Activated CD4-positive, alpha-beta memory T cell treated with anti-CD3 and anti-CD28 coated beads for 36 hours (primary cell): Measurements from ENCODE around the gene ROR2. TPM values are rescaled to one million over a fixed set of nuclear protein-coding genes. Genes with fewer than 3 reads are reported as not detected.

ENCODE experiments used
- CTCF ChIA-PET: fragments of 350-600 bp; sonication (Branson Sonifier 250); formaldehyde crosslinking; loops from one replicate; lab custom pipeline; 2021; ENCODE audit warnings: antibody characterized with exemption, inconsistent platforms; lab: Charles Lee
- POLR2A ChIA-PET: fragments of 350-600 bp; sonication (Branson Sonifier 250); formaldehyde crosslinking; loops from one replicate; lab custom pipeline; 2021; ENCODE audit warnings: antibody characterized with exemption; lab: Charles Lee
- DNase-seq: peaks from one replicate; pipeline ENCODE4 v3.0.0-alpha.2; 2020
- H3K27ac Mint-ChIP-seq: one replicate; pipeline ENCODE4 v1.8.0; 2021; ENCODE audit warnings: mixed read lengths
- H3K27me3 Mint-ChIP-seq: one replicate; pipeline ENCODE4 v1.8.0; 2021; ENCODE audit warnings: mixed read lengths
- H3K36me3 Mint-ChIP-seq: one replicate; pipeline ENCODE4 v1.8.0; 2021; ENCODE audit warnings: mixed read lengths
- H3K4me1 Mint-ChIP-seq: one replicate; pipeline ENCODE4 v1.8.0; 2021; ENCODE audit warnings: low read depth, mixed read lengths
- H3K4me3 Mint-ChIP-seq: one replicate; pipeline ENCODE4 v1.8.0; 2021; ENCODE audit warnings: mild to moderate bottlenecking, mixed read lengths
- H3K9me3 Mint-ChIP-seq: one replicate; pipeline ENCODE4 v1.8.0; 2021; ENCODE audit warnings: mixed read lengths
- intact Hi-C: fragments of 100-400 bp; cut with micrococcal nuclease; formaldehyde crosslinking; loops from one replicate; pipeline ENCODE4 v1.15.1; 2023
- total RNA-seq, 2 experiments: library from RNA; stranded (reverse); gene quantifications; one replicate each; pipeline ENCODE4 v1.2.3, GENCODE V29; 2021

The ROR2 gene
- total RNA-seq, 2 experiments from 2014 or later = 0.05 to 0.31 TPM

- ChIA-PET POLR2A (no interaction called here), CTCF (no interaction called here)
- intact Hi-C loops = no loop called here
- no peaks in the 10 kb centered on the region for H3K4me1 Mint-ChIP-seq
- H3K27me3 Mint-ChIP-seq = peaks cover 28% of the 10 kb centered on the region
- H3K4me3 Mint-ChIP-seq = no peak overlapping the region
- no peaks in the 10 kb centered on the region for H3K36me3 Mint-ChIP-seq
- no peak overlapping the region for H3K27ac Mint-ChIP-seq
- H3K9me3 Mint-ChIP-seq = no peaks in the 10 kb centered on the region
- no peak for DNase-seq
Measured at GRCh38 chr9:91967259-91967658, 17.2 kb upstream of the ROR2 start.

- Mint-ChIP-seq H3K27ac (no peak overlapping the region), H3K9me3 (no peaks in the 10 kb centered on the region)
- CTCF ChIA-PET = no interaction called here
Measured at GRCh38 chr9:91966503-91966902, 16.5 kb upstream of the ROR2 start.

GRCh38 chr9:91963711-91964240 is 13.7 kb upstream of the ROR2 start:
- H3K9me3 Mint-ChIP-seq = peaks cover 7% of the 10 kb centered on the region
- intact Hi-C loops = no loop called here
- H3K27ac Mint-ChIP-seq = no peak overlapping the region
- no peaks in the 10 kb centered on the region for H3K4me1 Mint-ChIP-seq
- H3K36me3 Mint-ChIP-seq = no peaks in the 10 kb centered on the region
- ChIA-PET CTCF (interaction anchor here (1.8 to 2.4 kb wide), 2 partner anchors 9 to 14 kb away, joined by 5 to 7 read pairs; partner anchors contain the start of gene ROR2), POLR2A (no interaction called here)
- H3K27me3 Mint-ChIP-seq = peaks cover 18% of the 10 kb centered on the region
- H3K4me3 Mint-ChIP-seq = no peak overlapping the region
- no peak for DNase-seq

More at GRCh38 chr9:91966503-91966902, 16.5 kb upstream of the ROR2 start:
- Mint-ChIP-seq H3K27me3 (peaks cover 28% of the 10 kb centered on the region), H3K36me3 (no peaks in the 10 kb centered on the region), H3K4me1 (no peaks in the 10 kb centered on the region), H3K4me3 (no peak overlapping the region)
- intact Hi-C loops = no loop called here
- POLR2A ChIA-PET = no interaction called here
- DNase-seq = no peak

GRCh38 chr9:91960367-91960766 is 10.3 kb upstream of the ROR2 start:
- Mint-ChIP-seq H3K27me3 (peaks cover 6% of the 10 kb centered on the region), H3K9me3 (peaks cover 7% of the 10 kb centered on the region), H3K4me1 (no peaks in the 10 kb centered on the region), H3K4me3 (no peak overlapping the region), H3K36me3 (no peaks in the 10 kb centered on the region), H3K27ac (no peak overlapping the region)
- ChIA-PET CTCF (interaction anchor here (2.3 kb wide), 1 partner anchor 10 kb away, joined by 8 read pairs; the partner anchor contains the start of gene ROR2), POLR2A (no interaction called here)
- no peak for DNase-seq
- intact Hi-C loops = no loop called here

- H3K27ac Mint-ChIP-seq = no peak overlapping the region
- no peak overlapping the region for H3K4me3 Mint-ChIP-seq
- no peak for DNase-seq
- CTCF ChIA-PET = interaction anchor here (0.9 kb wide), 1 partner anchor 8 kb away, joined by 4 read pairs; no protein-coding TSS in a partner anchor
- no peaks in the 10 kb centered on the region for H3K4me1 Mint-ChIP-seq
- POLR2A ChIA-PET = no interaction called here
- H3K9me3 Mint-ChIP-seq = peaks cover 7% of the 10 kb centered on the region
- H3K27me3 Mint-ChIP-seq = peaks cover 17% of the 10 kb centered on the region
- H3K36me3 Mint-ChIP-seq = no peaks in the 10 kb centered on the region
- intact Hi-C loops = no loop called here
Measured at GRCh38 chr9:91958174-91958573, 8.1 kb upstream of the ROR2 start.

GRCh38 chr9:91954841-91955471 is 4.9 kb upstream of the ROR2 start:
- ChIA-PET POLR2A (no interaction called here), CTCF (interaction anchor here (0.8 to 2.4 kb wide), 10 partner anchors 9 to 196 kb away, joined by 3 to 7 read pairs (median 4); no protein-coding TSS in a partner anchor)
- no peak overlapping the region for H3K27ac Mint-ChIP-seq
- peaks cover 4% of the 10 kb centered on the region for H3K4me1 Mint-ChIP-seq
- no peak overlapping the region for H3K4me3 Mint-ChIP-seq
- H3K9me3 Mint-ChIP-seq = no peaks in the 10 kb centered on the region
- peak; percentile 28 for DNase-seq
- no peaks in the 10 kb centered on the region for H3K36me3 Mint-ChIP-seq
- peaks cover 43% of the 10 kb centered on the region for H3K27me3 Mint-ChIP-seq
- intact Hi-C loops = loop anchor here (5.0 kb wide), 1 partner anchor 178 kb away; no protein-coding TSS in a partner anchor

- Mint-ChIP-seq H3K27ac (no peak overlapping the region), H3K27me3 (peaks cover 43% of the 10 kb centered on the region), H3K9me3 (no peaks in the 10 kb centered on the region), H3K4me3 (no peak overlapping the region), H3K36me3 (no peaks in the 10 kb centered on the region), H3K4me1 (peaks cover 4% of the 10 kb centered on the region)
- ChIA-PET CTCF (interaction anchor here (0.7 to 2.4 kb wide), 9 partner anchors 9 to 195 kb away, joined by 3 to 7 read pairs (median 4); no protein-coding TSS in a partner anchor), POLR2A (no interaction called here)
- DNase-seq = no peak
- intact Hi-C loops = loop anchor here (5.0 kb wide), 1 partner anchor 176 kb away; no protein-coding TSS in a partner anchor
Measured at GRCh38 chr9:91953718-91954117, 3.7 kb upstream of the ROR2 start.

- H3K27me3 Mint-ChIP-seq = peaks cover 54% of the 10 kb centered on the region
- intact Hi-C loops = loop anchor here (5.0 kb wide), 1 partner anchor 175 kb away; no protein-coding TSS in a partner anchor
- CTCF ChIA-PET = interaction anchor here (0.9 to 3.3 kb wide), 4 partner anchors 9 to 218 kb away, joined by 3 to 25 read pairs (median 4); no protein-coding TSS in a partner anchor
Measured at GRCh38 chr9:91951944-91952520, 2.0 kb upstream of the ROR2 start.

GRCh38 chr9:91949392-91949945 is 559 bp downstream of the ROR2 start:
- no peak for DNase-seq
- ChIA-PET POLR2A (no interaction called here), CTCF (interaction anchor here (0.6 to 3.3 kb wide), 11 partner anchors 11 to 1035 kb away, joined by 3 to 25 read pairs (median 3); no protein-coding TSS in a partner anchor)
- Mint-ChIP-seq H3K9me3 (no peaks in the 10 kb centered on the region), H3K27me3 (peaks cover 63% of the 10 kb centered on the region), H3K4me1 (peaks cover 4% of the 10 kb centered on the region), H3K27ac (no peak overlapping the region), H3K4me3 (no peak overlapping the region), H3K36me3 (no peaks in the 10 kb centered on the region)
- intact Hi-C loops = no loop called here

More at GRCh38 chr9:91951944-91952520, 2.0 kb upstream of the ROR2 start:
- POLR2A ChIA-PET = no interaction called here
- DNase-seq = no peak
- no peak overlapping the region for H3K4me3 Mint-ChIP-seq
- H3K9me3 Mint-ChIP-seq = no peaks in the 10 kb centered on the region
- H3K4me1 Mint-ChIP-seq = peaks cover 4% of the 10 kb centered on the region
- no peaks in the 10 kb centered on the region for H3K36me3 Mint-ChIP-seq
- H3K27ac Mint-ChIP-seq = no peak overlapping the region

GRCh38 chr9:91948597-91949391 is 1.2 kb downstream of the ROR2 start:
- intact Hi-C loops = no loop called here
- H3K4me3 Mint-ChIP-seq = no peak overlapping the region
- H3K27ac Mint-ChIP-seq = no peak overlapping the region
- H3K4me1 Mint-ChIP-seq = peaks cover 4% of the 10 kb centered on the region
- ChIA-PET POLR2A (no interaction called here), CTCF (interaction anchor here (1.3 to 1.5 kb wide), 2 partner anchors 168 to 1034 kb away, joined by 3 read pairs; no protein-coding TSS in a partner anchor)
- peak; percentile 52 for DNase-seq
- H3K27me3 Mint-ChIP-seq = peaks cover 63% of the 10 kb centered on the region
- no peaks in the 10 kb centered on the region for H3K9me3 Mint-ChIP-seq
- H3K36me3 Mint-ChIP-seq = no peaks in the 10 kb centered on the region

- CTCF ChIA-PET = interaction anchor here (1.3 kb wide), 1 partner anchor 1033 kb away, joined by 3 read pairs; no protein-coding TSS in a partner anchor
- Mint-ChIP-seq H3K9me3 (no peaks in the 10 kb centered on the region), H3K27me3 (peaks cover 58% of the 10 kb centered on the region), H3K4me1 (peaks cover 4% of the 10 kb centered on the region), H3K27ac (no peak overlapping the region), H3K4me3 (no peak overlapping the region), H3K36me3 (no peaks in the 10 kb centered on the region)
- POLR2A ChIA-PET = no interaction called here
- intact Hi-C loops = no loop called here
- DNase-seq = no peak
Measured at GRCh38 chr9:91948101-91948596, 1.9 kb downstream of the ROR2 start.
